T-cell (primary cell): ENCODE results near the gene RPL7A. TPM values are rescaled to one million over a fixed set of nuclear protein-coding genes. Genes with fewer than 3 reads are reported as not detected.

Source experiments
- ATAC-seq, 4 experiments: fragments of 200-7000 bp in 3 of 4; fragments of 150-1000 bp in 1 of 4; cut with Tn5 transposase; replicated peaks in 1 of 4; 1 replicate in 3 of 4; 2 replicates in 1 of 4; pipeline ENCODE4 v1.10.0; 2021; ENCODE audit warnings: moderate library complexity in 3 of 4, mild to moderate bottlenecking in 2 of 4, moderate number of reproducible peaks in 1 of 4
- CTCF ChIA-PET, 2 donors: fragments of 300-600 bp; sonication (Branson Sonifier 250); formaldehyde crosslinking; loops; one replicate each; lab custom pipeline; 2022; ENCODE audit warnings: antibody characterized with exemption in 2 of 2; lab: Charles Lee
- POLR2A ChIA-PET, 2 donors: fragments of 300-600 bp; sonication (Branson Sonifier 250); formaldehyde crosslinking; loops; one replicate each; lab custom pipeline; 2022; ENCODE audit warnings: antibody characterized with exemption in 2 of 2; lab: Charles Lee
- DNase-seq, 35 experiments: peaks; one replicate each; pipeline versions ENCODE4 v3.0.0 to v3.0.0-alpha.2; 2013 to 2023
- H3K27ac ChIP-seq: one replicate; pipeline ENCODE4 v1.5.1; 2013; ENCODE audit warnings: low read length
- H3K27me3 ChIP-seq, 2 experiments: replicated peaks in 1 of 2; 1 replicate in 1 of 2; 2 replicates in 1 of 2; pipeline versions ENCODE4 v1.6.1 to v1.7.0; 2013; ENCODE audit warnings: low read length in 1 of 2, mixed read lengths in 1 of 2; ENCODE audit not compliant: control insufficient read depth in 2 of 2, insufficient read depth in 2 of 2; ENCODE audit errors: extremely low read depth in 1 of 2
- H3K36me3 ChIP-seq, 2 donors: 1 replicate in 1 of 2; 2 replicates in 1 of 2; pipeline versions ENCODE4 v1.6.1 to v1.7.0; 2013; ENCODE audit warnings: low read length in 1 of 2; ENCODE audit not compliant: control insufficient read depth in 2 of 2, insufficient read depth in 1 of 2; ENCODE audit errors: extremely low read depth in 1 of 2
- H3K4me1 ChIP-seq, 2 experiments: 1 replicate in 1 of 2; 2 replicates in 1 of 2; pipeline versions ENCODE4 v1.6.1 to v1.7.0; 2013; ENCODE audit warnings: low read length in 2 of 2, mixed read lengths in 1 of 2; ENCODE audit not compliant: insufficient read depth in 2 of 2, control insufficient read depth in 1 of 2; ENCODE audit errors: extremely low read depth in 1 of 2
- H3K4me3 ChIP-seq, 2 donors: 1 replicate in 1 of 2; 2 replicates in 1 of 2; pipeline versions ENCODE4 v1.5.1 to v1.7.0; 2013; ENCODE audit warnings: mild to moderate bottlenecking in 2 of 2, low read length in 1 of 2, moderate library complexity in 1 of 2; ENCODE audit not compliant: control insufficient read depth in 1 of 2; ENCODE audit errors: extremely low read depth in 1 of 2
- H3K9me3 ChIP-seq: 2 replicates; pipeline ENCODE4 v1.7.0; 2013
- H3K27ac Mint-ChIP-seq, 2 donors: one replicate each; pipeline ENCODE4 v1.8.0; 2020 to 2021; ENCODE audit warnings: mild to moderate bottlenecking in 2 of 2, mixed read lengths in 2 of 2
- H3K27me3 Mint-ChIP-seq, 2 donors: one replicate each; pipeline ENCODE4 v1.8.0; 2021 to 2022; ENCODE audit warnings: mixed read lengths in 2 of 2
- H3K36me3 Mint-ChIP-seq: one replicate; pipeline ENCODE4 v1.8.0; 2021; ENCODE audit warnings: mixed read lengths
- H3K4me1 Mint-ChIP-seq, 3 donors: one replicate each; pipeline ENCODE4 v1.8.0; 2020 to 2022; ENCODE audit warnings: mixed read lengths in 3 of 3, mild to moderate bottlenecking in 1 of 3
- H3K4me3 Mint-ChIP-seq, 3 donors: one replicate each; pipeline ENCODE4 v1.8.0; 2020 to 2022; ENCODE audit warnings: mild to moderate bottlenecking in 3 of 3, mixed read lengths in 3 of 3, moderate library complexity in 3 of 3
- H3K9me3 Mint-ChIP-seq, 3 donors: one replicate each; pipeline ENCODE4 v1.8.0; 2020 to 2022; ENCODE audit warnings: mixed read lengths in 3 of 3
- WGBS: methylation state at CpG from one replicate; pipeline ENCODE4 v1.1.5; 2013; ENCODE audit warnings: missing lambda C conversion rate; ENCODE audit not compliant: insufficient coverage; 5-methylcytosine and 5-hydroxymethylcytosine counted together
- total RNA-seq, 35 experiments: library from RNA in 6 of 35; stranded (reverse) in 6 of 35; fragments of 120-200 nt in 1 of 35; gene quantifications; one replicate each; pipeline versions ENCODE4 v1.2.1 to v1.2.4 and lab custom pipeline; 2013 to 2026

RPL7A gene
- total RNA-seq, 5 donors from 2014 or later (not counting 1 experiment from before 2014, with no cell fraction given) = 2,623 to 2,692 (median 2,659) TPM

GRCh38 chr9:133354766-133355165 lies 6.7 kb downstream of the RPL7A start:
- ATAC-seq (no peak), DNase-seq (no peak)
- Histone ChIP-seq H3K9me3 (no peaks in the 10 kb centered on the region), H3K27ac (no peak overlapping the region), H3K36me3 (peaks cover 18 to 65% of the 10 kb centered on the region in 2 donors), H3K27me3 (no peaks in the 10 kb centered on the region), H3K4me3 (no peak overlapping the region), H3K4me1 (peaks cover 9 to 49% of the 10 kb centered on the region in 2 experiments)
- Mint-ChIP-seq H3K36me3 (peaks cover 26% of the 10 kb centered on the region), H3K27ac (no peak overlapping the region), H3K4me1 (peaks cover 25 to 51% (median 50%) of the 10 kb centered on the region in 3 donors), H3K27me3 (no peaks in the 10 kb centered on the region), H3K9me3 (no peaks in the 10 kb centered on the region), H3K4me3 (peak overlapping the region; percentile 82 to 87 (median 84))
- POLR2A ChIA-PET = interaction anchor here in 1 of 2 donors (1.4 kb wide), 1 partner anchor 9 kb away, joined by 3 read pairs; no protein-coding TSS in a partner anchor
- CTCF ChIA-PET = no interaction called here
- WGBS = 90% methylated on average over 6 of the region's 7 CpGs

DNA sequence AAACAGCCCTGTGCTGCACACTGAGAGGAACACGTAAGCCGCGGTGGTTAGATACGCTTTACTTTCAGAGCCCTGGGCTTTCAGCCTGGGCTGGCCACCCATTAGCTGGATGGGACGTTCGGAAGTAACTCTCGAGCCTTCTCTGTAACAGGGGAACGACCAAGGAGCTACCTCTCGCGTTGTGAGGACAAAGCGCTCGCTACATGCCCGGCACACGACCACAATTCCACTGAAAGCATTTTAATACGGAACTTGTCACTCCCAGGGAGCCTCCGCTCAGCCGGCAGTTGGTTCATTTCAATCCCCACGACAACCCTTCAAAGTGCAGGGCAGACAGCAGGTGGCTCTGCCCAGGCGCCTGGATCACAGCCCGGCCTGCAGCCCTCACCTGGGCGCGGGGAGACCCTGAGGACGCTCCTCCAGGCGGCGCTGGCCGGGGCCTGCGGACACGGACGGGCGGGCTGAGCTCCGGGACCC lies 7.9 kb downstream of the RPL7A start:
- no peaks in the 10 kb centered on the region for H3K9me3 Mint-ChIP-seq
- H3K36me3 Mint-ChIP-seq = peaks cover 19% of the 10 kb centered on the region
- H3K4me1 ChIP-seq = peaks cover 9 to 51% of the 10 kb centered on the region in 2 experiments
- H3K36me3 ChIP-seq = peaks cover 16 to 65% of the 10 kb centered on the region in 2 donors
- no peaks in the 10 kb centered on the region for H3K27me3 Mint-ChIP-seq
- ChIA-PET CTCF (interaction anchor here (0.8 to 2.8 kb wide), 3 partner anchors 15 to 170 kb away, joined by 3 to 16 read pairs (median 4); no protein-coding TSS in a partner anchor), POLR2A (interaction anchor here (0.6 to 2.3 kb wide), 3 partner anchors 8 to 677 kb away, joined by 3 to 9 read pairs (median 6); no protein-coding TSS in a partner anchor)
- no peaks in the 10 kb centered on the region for H3K27me3 ChIP-seq
- WGBS = under 1% methylated on average over 31 of the region's 31 CpGs
- peak overlapping the region; percentile 82 to 87 (median 84) for H3K4me3 Mint-ChIP-seq
- peaks cover 25 to 47% (median 44%) of the 10 kb centered on the region in 3 donors for H3K4me1 Mint-ChIP-seq
- peak overlapping the region; percentile 84 to 85 for H3K27ac Mint-ChIP-seq
- H3K27ac ChIP-seq = peak overlapping the region; percentile 27
- DNase-seq = peak in 2 of 35 experiments; percentile 16 to 25
- no peaks in the 10 kb centered on the region for H3K9me3 ChIP-seq
- peak; percentile 43 to 56 (median 51) for ATAC-seq
- peak overlapping the region; percentile 49 to 87 for H3K4me3 ChIP-seq

DNA sequence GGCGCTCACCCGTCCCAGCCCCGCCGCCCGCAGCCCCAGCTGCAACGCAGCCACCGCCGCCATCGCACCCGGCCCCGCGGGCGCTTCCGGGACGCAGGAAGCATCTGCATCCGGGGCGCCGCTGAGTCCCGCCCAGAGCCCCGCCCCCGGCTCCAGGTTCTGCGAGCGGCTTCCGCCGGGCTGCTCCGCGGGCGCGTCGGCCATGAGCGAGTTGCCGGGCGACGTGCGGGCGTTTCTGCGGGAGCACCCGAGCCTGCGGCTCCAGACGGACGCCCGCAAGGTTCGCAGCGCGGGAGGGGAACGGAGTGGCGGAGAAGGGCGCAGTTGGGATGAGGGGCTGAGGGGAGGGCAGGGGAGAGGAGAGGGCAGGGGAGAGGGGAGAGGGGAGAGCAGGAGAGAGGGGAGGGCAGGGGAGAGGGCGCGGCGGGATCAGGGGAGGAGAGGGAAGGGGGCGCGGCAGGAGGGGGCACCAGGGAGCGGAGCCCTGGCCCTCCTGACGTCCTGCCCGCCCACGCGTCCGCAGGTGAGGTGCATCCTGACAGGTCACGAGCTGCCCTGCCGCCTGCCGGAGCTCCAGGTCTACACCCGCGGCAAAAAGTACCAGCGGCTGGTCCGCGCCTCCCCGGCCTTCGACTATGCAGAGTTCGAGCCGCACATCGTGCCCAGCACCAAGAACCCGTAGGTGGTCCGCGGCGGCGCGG lies 8.5 kb downstream of the RPL7A start, which contains the start of the genes SURF1 and SURF2:
SURF1 (minus strand) TSS at position 97 of the 701 bp plus-strand sequence; CDS start at position 63, 34 bp downstream.
SURF2 (plus strand) TSS at position 160 of the 701 bp plus-strand sequence; CDS start at position 203, 43 bp downstream.
- H3K9me3 Mint-ChIP-seq = no peaks in the 10 kb centered on the region
- POLR2A ChIA-PET = interaction anchor here (0.6 to 2.3 kb wide), 3 partner anchors 8 to 676 kb away, joined by 3 to 9 read pairs (median 6); no protein-coding TSS in a partner anchor
- peaks cover 25 to 47% (median 44%) of the 10 kb centered on the region in 3 donors for H3K4me1 Mint-ChIP-seq
- peaks cover 20% of the 10 kb centered on the region for H3K36me3 Mint-ChIP-seq
- H3K4me3 Mint-ChIP-seq = peak within 1 kb of the TSS; percentile 82 to 87 (median 84)
- peak; percentile 89 to 97 (median 94) for ATAC-seq
- peaks cover 17 to 65% of the 10 kb centered on the region in 2 donors for H3K36me3 ChIP-seq
- peak within 1 kb of the TSS; percentile 36 for H3K27ac ChIP-seq
- peak within 1 kb of the TSS; percentile 79 to 87 for H3K4me3 ChIP-seq
- H3K27ac Mint-ChIP-seq = peak within 1 kb of the TSS; percentile 84 to 85
- H3K27me3 ChIP-seq = no peaks in the 10 kb centered on the region
- H3K27me3 Mint-ChIP-seq = no peaks in the 10 kb centered on the region
- H3K9me3 ChIP-seq = no peaks in the 10 kb centered on the region
- DNase-seq = peak; percentile 78 to 95 (median 88)
- 1% methylated on average over 78 of the region's 78 CpGs for WGBS
- CTCF ChIA-PET = interaction anchor here (0.7 to 2.8 kb wide), 4 partner anchors 8 to 171 kb away, joined by 3 to 16 read pairs (median 4); partner anchors contain the start of genes MED22 (in 1 of the 2) and RPL7A (in 1 of the 2)
- H3K4me1 ChIP-seq = peaks cover 9 to 51% of the 10 kb centered on the region in 2 experiments

DNA sequence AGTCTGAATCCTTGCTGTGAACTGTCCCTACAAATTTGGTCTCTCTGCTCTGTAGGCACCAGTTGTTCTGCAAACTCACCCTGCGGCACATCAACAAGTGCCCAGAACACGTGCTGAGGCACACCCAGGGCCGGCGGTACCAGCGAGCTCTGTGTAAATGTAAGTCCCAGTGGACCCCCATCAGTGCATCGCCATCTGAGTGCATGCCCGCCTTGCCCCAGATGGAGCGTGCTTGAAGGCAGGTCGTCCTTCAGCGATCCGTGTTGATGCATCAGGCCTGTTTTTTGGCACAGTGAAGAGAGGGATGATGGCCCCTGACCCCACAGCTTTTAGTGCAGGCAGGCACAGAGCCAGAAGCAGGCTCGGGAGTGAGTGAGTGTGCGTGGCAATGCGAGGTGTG lies 9.6 kb downstream of the RPL7A start:
- H3K27me3 Mint-ChIP-seq = no peaks in the 10 kb centered on the region
- H3K9me3 Mint-ChIP-seq = no peaks in the 10 kb centered on the region
- peaks cover 21% of the 10 kb centered on the region for H3K36me3 Mint-ChIP-seq
- Histone ChIP-seq H3K36me3 (peaks cover 21 to 65% of the 10 kb centered on the region in 2 donors), H3K4me3 (no peak overlapping the region), H3K4me1 (peaks cover 9 to 51% of the 10 kb centered on the region in 2 experiments), H3K27me3 (no peaks in the 10 kb centered on the region), H3K27ac (no peak overlapping the region), H3K9me3 (no peaks in the 10 kb centered on the region)
- H3K4me1 Mint-ChIP-seq = peaks cover 25 to 47% (median 44%) of the 10 kb centered on the region in 3 donors
- CTCF ChIA-PET = interaction anchor here (0.6 to 2.8 kb wide), 2 partner anchors 11 to 14 kb away, joined by 3 to 16 read pairs; no protein-coding TSS in a partner anchor
- peak overlapping the region; percentile 69 to 80 for H3K27ac Mint-ChIP-seq
- H3K4me3 Mint-ChIP-seq = peak overlapping the region; percentile 71 to 82 (median 75)
- POLR2A ChIA-PET = no interaction called here
- WGBS = 96% methylated on average over 14 of the region's 14 CpGs
- no peak for DNase-seq
- ATAC-seq = no peak

GRCh38 chr9:133359399-133360175 lies 11.6 kb downstream of the RPL7A start:
- Mint-ChIP-seq H3K9me3 (no peaks in the 10 kb centered on the region), H3K27ac (peak overlapping the region in 1 of 2 donors; percentile 58), H3K4me3 (peak overlapping the region in 1 of 3 donors; percentile 49), H3K36me3 (peaks cover 27% of the 10 kb centered on the region), H3K27me3 (no peaks in the 10 kb centered on the region), H3K4me1 (peaks cover 24 to 42% (median 34%) of the 10 kb centered on the region in 3 donors)
- WGBS = 87% methylated on average over 14 of the region's 20 CpGs
- ChIA-PET CTCF (interaction anchor here in 1 of 2 donors (0.8 to 0.9 kb wide), 2 partner anchors 11 to 14 kb away, joined by 3 to 4 read pairs; no protein-coding TSS in a partner anchor), POLR2A (interaction anchor here in 1 of 2 donors (0.6 kb wide), 1 partner anchor 21 kb away, joined by 3 read pairs; no protein-coding TSS in a partner anchor)
- DNase-seq (peak in 2 of 35 experiments; percentile 18 to 37), ATAC-seq (no peak)
- H3K36me3 ChIP-seq = peaks cover 21 to 66% of the 10 kb centered on the region in 2 donors
- H3K27me3 ChIP-seq = no peaks in the 10 kb centered on the region
- peaks cover 9 to 49% of the 10 kb centered on the region in 2 experiments for H3K4me1 ChIP-seq
- no peaks in the 10 kb centered on the region for H3K9me3 ChIP-seq
- H3K27ac ChIP-seq = no peak overlapping the region
- no peak overlapping the region for H3K4me3 ChIP-seq
